Measurements from ENCODE around the gene SCUBE2.
"Not testable (repeated sequence)": the region's sequence is repeated elsewhere in the genome, so short reads cannot be mapped to it uniquely, and the experiment has no call there.

The SCUBE2 gene

DNA sequence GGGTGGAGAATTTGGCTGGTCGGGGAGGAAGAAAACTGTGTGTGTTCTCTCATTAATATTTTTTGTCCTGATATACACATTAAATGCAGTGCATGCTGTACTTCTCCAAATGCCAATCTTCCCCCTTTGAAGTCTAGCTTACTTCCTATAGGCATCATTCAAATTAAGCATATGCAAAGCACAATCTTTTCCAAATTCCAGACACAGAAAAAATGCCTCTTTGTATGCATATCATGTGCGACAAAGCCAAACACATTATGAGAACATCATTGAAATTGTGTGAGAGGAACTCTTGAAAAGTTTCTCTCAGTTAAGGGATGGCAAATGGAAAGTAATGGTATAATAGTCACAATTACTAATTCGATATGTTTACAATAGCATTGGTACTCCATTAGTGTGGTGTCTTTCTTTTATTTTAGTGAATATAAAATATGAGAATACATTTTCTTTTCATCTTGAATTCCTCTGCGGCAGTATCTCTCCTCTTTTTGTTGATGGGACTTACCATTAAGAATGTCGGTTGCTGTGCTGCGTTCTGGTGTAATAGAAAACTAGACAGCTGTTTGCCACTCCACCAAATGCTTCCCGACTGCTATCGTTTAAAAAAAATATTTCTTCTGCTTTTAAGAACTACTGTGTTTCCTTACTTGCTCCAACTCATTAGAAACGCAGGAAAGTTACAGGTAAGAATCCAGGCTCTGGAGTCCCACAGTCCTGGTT, 68.3 kb downstream of the SCUBE2 start:
- H3K27me3 Mint-ChIP-seq = peaks cover 14% of the 10 kb centered on the region
- H3K4me3 Mint-ChIP-seq = no peak overlapping the region
- H3K27ac Mint-ChIP-seq = no peak overlapping the region

DNA sequence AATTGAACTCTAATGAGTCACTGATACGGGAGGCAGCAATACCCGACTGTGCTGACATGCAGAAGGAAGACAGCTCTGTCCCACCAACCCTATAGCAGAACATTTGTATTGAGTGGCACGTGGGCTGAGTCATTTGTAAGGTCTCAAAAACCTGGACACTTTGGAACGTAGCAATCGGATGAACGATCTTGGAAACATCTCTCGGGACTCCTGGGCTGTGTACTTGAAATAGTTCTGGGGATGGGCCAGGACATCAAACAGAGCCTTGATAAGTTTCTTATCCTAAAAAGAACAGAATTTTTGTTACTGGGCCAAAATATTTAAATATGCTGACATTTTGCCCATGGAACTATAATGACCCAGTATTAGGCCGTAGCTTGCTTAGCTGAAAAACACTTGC, 70.5 kb downstream of the SCUBE2 start:
- Mint-ChIP-seq H3K27me3 (peaks cover 14% of the 10 kb centered on the region), H3K36me3 (ENCODE audit: low read depth) (no peaks in the 10 kb centered on the region), H3K9me3 (no peaks in the 10 kb centered on the region), H3K4me3 (no peak overlapping the region), H3K4me1 (ENCODE audit: low read depth) (peaks cover 13% of the 10 kb centered on the region), H3K27ac (no peak overlapping the region)

More for the DNA sequence above, 68.3 kb downstream of the SCUBE2 start:
- Mint-ChIP-seq H3K4me1 (ENCODE audit: low read depth) (no peaks in the 10 kb centered on the region), H3K36me3 (ENCODE audit: low read depth) (no peaks in the 10 kb centered on the region), H3K9me3 (no peaks in the 10 kb centered on the region)

DNA sequence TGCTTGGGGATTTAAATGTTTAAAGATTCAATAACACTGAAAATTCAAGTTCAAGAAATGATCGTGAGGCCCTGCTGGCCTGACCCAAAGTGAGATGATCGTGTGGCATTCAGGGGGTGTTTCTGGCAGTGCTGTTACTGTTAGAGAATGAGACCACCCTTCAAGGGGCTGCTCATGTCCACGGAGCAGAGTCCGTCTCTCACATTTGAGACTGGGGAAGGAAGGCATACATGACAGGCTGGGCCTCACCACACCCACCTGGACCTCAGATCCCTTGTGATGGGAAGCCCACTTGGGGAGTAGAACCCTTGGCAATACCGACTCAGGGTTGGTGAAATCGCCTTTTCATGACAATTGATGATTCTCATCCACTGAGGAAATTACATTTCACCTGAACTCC, 71.5 kb downstream of the SCUBE2 start:
- H3K4me3 Mint-ChIP-seq = no peak overlapping the region
- H3K27ac Mint-ChIP-seq = no peak overlapping the region

DNA sequence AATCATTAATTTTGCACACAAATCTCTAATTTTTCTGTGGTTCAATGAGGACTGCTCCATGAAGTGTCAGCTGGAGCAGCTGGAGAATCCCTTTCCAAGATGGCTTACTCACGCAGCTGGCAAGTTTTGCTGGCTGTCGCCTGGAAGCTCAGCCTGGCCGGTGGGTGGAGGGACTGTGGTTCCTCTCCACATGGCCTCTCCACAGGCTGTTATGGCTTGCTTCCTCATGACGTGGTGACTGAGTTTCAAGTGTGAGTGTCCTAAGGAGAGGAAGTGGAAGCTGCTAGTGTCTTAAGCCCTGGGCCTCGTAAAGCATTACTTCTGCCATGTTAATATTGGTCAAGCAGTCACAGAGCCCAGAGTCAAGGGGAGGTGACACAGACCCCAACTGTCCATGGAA, 73.6 kb downstream of the SCUBE2 start:
- H3K36me3 Mint-ChIP-seq (ENCODE audit: low read depth) = no peaks in the 10 kb centered on the region
- peaks cover 22% of the 10 kb centered on the region for H3K27me3 Mint-ChIP-seq
- no peak overlapping the region for H3K27ac Mint-ChIP-seq
- H3K4me1 Mint-ChIP-seq (ENCODE audit: low read depth) = peaks cover 13% of the 10 kb centered on the region
- no peak overlapping the region for H3K4me3 Mint-ChIP-seq
- H3K9me3 Mint-ChIP-seq = no peaks in the 10 kb centered on the region

More for the DNA sequence above, 71.5 kb downstream of the SCUBE2 start:
- H3K9me3 Mint-ChIP-seq = no peaks in the 10 kb centered on the region
- no peaks in the 10 kb centered on the region for H3K36me3 Mint-ChIP-seq (ENCODE audit: low read depth)
- peaks cover 13% of the 10 kb centered on the region for H3K4me1 Mint-ChIP-seq (ENCODE audit: low read depth)
- peaks cover 19% of the 10 kb centered on the region for H3K27me3 Mint-ChIP-seq

DNA sequence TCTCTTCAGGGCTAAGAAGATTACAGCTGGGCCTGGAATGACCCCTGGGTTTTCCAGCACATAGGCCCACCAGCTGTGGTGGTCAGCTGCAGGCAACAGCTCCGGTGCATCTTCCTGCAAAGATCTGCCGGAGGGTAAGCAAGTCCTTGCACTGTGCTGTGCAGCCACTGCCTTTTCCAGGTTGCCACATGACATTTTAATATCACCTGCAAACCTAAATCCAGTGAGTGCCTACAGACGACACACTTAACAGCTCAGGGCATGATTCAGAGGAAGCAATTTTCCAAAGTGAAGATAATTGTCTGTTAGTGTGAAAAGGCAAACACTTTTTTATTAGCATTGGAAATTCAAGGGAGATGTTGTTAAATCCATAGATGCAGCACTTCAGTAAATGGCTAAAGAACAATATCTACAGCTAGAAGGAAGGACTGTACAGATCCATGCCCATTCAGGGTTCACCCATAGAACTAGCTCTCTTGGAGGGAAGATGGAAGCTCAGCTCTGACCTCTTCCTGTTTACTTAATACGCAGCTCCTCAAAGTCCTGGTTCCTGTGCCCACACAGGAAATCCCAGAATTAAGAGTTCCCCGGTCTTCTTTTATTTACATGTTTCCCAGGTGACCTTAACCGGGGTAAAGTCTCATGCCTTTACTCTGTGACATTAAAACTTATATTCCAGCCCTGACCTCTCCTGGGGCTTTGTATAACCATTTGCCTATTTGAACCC, 74.3 kb downstream of the SCUBE2 start:
- Mint-ChIP-seq H3K27me3 (peaks cover 18% of the 10 kb centered on the region), H3K27ac (no peak overlapping the region), H3K4me3 (no peak overlapping the region), H3K36me3 (ENCODE audit: low read depth) (no peaks in the 10 kb centered on the region), H3K4me1 (ENCODE audit: low read depth) (peaks cover 13% of the 10 kb centered on the region), H3K9me3 (no peaks in the 10 kb centered on the region)

DNA sequence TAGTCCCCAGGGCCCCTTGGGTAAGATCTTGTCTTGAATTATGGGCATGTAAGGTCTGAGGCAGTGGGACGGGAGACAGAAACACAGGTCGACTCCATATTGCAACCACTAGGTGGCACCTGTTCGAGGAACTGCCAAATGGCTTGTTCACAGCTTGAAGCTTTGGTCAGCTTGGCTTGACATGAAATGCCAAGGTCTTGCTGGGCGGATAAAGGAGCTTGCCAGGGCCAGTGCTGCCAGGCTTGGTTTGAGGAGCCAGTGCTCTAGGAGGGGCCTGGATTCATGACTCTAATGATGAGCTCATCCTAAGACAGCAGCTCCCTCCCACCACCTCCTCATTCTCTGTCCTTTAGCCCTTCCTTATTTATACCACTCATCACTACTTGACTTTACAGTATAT, 75.7 kb downstream of the SCUBE2 start:
- H3K4me1 Mint-ChIP-seq (ENCODE audit: low read depth) = peaks cover 13% of the 10 kb centered on the region
- no peak overlapping the region for H3K27ac Mint-ChIP-seq
- H3K4me3 Mint-ChIP-seq = no peak overlapping the region
- H3K9me3 Mint-ChIP-seq = no peaks in the 10 kb centered on the region
- H3K36me3 Mint-ChIP-seq (ENCODE audit: low read depth) = no peaks in the 10 kb centered on the region
- peaks cover 20% of the 10 kb centered on the region for H3K27me3 Mint-ChIP-seq

DNA sequence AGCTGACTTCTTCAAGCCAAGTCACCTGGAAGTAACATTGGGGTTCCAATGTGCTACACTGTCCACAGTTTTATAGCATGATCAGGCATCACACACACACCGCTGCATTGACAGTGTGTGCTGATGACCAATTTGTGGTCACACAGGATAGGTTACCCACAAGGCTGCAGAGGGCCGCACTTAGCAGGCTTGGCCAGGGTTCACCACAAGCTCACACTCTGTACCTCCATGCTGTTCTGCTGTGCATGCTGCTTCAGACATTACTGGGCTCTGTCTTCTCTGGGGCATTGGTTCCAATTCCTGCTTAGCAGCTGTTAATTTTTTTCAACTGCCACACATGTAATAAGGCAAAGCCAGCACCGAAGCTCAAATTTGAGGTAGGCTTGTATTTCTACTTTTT, 76.6 kb downstream of the SCUBE2 start:
- no peak overlapping the region for H3K4me3 Mint-ChIP-seq
- no peak overlapping the region for H3K27ac Mint-ChIP-seq
- H3K27me3 Mint-ChIP-seq = peaks cover 25% of the 10 kb centered on the region
- peaks cover 13% of the 10 kb centered on the region for H3K4me1 Mint-ChIP-seq (ENCODE audit: low read depth)
- H3K36me3 Mint-ChIP-seq (ENCODE audit: low read depth) = no peaks in the 10 kb centered on the region
- H3K9me3 Mint-ChIP-seq = no peaks in the 10 kb centered on the region

DNA sequence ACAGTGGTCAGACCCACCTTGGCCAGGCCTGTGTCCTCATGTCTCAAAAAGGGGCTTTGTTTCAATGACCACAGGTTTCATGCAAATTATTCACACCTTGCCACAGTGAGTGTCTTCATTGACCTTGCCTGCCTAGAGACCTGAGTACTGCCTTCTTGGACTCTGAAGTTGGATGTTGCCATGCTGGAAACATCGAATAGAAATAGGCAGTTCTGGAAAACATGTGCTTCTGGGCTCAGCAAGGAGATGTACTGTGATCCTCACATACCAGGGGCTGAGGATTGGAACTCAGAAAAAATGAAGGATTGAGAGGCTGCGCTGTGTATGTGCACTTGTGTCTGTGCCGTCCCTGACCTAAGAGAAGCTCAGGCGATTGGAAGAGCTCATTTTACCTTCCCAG, 78.0 kb downstream of the SCUBE2 start:
- Mint-ChIP-seq H3K9me3 (no peaks in the 10 kb centered on the region), H3K27ac (no peak overlapping the region), H3K4me1 (ENCODE audit: low read depth) (peaks cover 13% of the 10 kb centered on the region), H3K27me3 (peaks cover 25% of the 10 kb centered on the region), H3K36me3 (ENCODE audit: low read depth) (no peaks in the 10 kb centered on the region), H3K4me3 (no peak overlapping the region)

DNA sequence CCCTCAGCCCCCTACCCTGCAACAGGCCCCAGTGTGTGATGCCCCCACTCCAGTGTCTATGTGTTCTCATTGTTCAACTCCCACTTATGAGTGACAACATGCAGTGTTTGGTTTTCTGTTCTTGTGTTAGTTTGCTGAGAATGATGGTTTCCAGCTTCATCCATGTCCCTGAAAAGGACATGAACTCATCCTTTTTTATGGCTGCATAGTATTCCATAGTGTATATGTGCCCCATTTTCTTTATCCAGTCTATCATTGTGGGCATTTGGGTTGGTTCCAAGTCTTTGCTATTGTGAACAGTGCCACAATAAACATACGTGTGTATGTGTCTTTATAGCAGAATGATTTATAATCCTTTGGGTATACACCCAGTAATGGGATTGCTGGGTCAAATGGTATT, 81.9 kb downstream of the SCUBE2 start:
- H3K4me1 Mint-ChIP-seq (ENCODE audit: low read depth); H3K4me3 Mint-ChIP-seq; H3K27ac Mint-ChIP-seq; H3K9me3 Mint-ChIP-seq; H3K36me3 Mint-ChIP-seq (ENCODE audit: low read depth): not testable (repeated sequence)
- H3K27me3 Mint-ChIP-seq = peaks cover 45% of the 10 kb centered on the region

DNA sequence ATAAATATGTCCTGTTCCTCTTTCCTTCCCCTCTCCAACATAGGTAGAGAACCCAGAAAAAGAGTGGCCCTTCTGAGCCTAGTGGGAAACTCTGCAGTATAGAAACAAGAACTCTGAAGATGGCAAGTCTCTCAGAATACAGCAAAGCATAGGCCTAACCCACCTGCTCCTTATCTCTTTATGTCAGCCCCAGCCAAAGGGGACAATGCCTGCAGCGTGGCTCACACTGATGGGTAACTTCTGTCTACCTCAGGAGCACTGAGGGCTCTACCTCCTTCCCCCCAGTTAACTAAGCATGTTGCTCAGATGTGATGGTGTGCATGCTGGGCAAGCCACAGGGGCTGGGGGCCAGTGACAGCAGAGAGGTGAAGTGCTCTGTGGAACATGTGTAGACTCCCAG, 82.7 kb downstream of the SCUBE2 start:
- H3K36me3 Mint-ChIP-seq (ENCODE audit: low read depth) = no peaks in the 10 kb centered on the region
- peaks cover 43% of the 10 kb centered on the region for H3K27me3 Mint-ChIP-seq
- peaks cover 5% of the 10 kb centered on the region for H3K4me1 Mint-ChIP-seq (ENCODE audit: low read depth)
- H3K4me3 Mint-ChIP-seq = no peak overlapping the region
- H3K27ac Mint-ChIP-seq = no peak overlapping the region
- no peaks in the 10 kb centered on the region for H3K9me3 Mint-ChIP-seq

DNA sequence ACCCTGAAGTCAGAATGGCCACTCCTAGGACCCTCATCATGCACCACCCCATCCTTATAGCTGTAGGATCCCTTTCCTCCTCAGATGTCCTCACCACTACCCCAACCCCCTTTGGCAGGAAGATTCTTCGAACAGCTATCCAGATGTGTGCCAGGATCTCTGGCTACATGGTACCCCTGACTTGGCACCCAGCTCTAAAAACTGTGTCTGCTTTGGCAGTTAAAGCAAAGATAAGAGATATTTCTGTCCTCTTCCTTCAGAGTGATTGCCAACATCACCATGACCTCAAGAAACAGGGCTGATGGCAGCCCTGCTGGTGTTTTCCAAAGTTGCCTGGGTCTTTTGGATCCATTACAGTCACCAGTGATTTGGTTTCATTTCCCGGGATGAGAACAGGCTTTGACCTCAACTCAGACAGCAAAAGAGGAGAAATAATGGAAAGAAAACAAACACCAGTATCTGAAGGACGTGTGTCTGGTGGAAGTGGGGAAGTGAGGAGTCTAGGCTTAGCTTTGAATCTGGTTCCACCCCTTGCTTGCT, 83.3 kb downstream of the SCUBE2 start:
- no peak overlapping the region for H3K4me3 Mint-ChIP-seq
- H3K9me3 Mint-ChIP-seq = no peaks in the 10 kb centered on the region
- H3K27ac Mint-ChIP-seq = no peak overlapping the region
- H3K27me3 Mint-ChIP-seq = peaks cover 41% of the 10 kb centered on the region
- peaks cover 9% of the 10 kb centered on the region for H3K4me1 Mint-ChIP-seq (ENCODE audit: low read depth)
- no peaks in the 10 kb centered on the region for H3K36me3 Mint-ChIP-seq (ENCODE audit: low read depth)

DNA sequence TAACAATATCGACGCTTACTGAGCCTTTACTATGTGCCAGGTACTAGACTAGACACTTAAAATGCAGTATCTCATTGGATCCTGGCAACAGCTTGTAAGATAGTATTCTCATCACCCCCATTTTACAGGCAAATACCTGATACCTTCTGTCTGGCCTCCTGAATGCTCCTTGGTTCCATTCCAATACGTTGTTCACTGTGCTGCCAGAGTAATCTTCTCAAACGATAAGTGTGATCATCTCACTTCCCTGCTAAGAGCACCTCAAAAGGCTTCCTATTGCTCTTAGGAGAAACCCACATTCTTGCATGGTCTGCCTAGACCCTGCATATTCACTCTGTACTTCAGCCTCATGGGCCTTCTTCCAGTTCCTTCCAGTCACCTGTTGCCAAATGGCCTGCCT, 86.3 kb downstream of the SCUBE2 start:
- peaks cover 30% of the 10 kb centered on the region for H3K4me1 Mint-ChIP-seq (ENCODE audit: low read depth)
- H3K36me3 Mint-ChIP-seq (ENCODE audit: low read depth) = no peaks in the 10 kb centered on the region
- no peak overlapping the region for H3K27ac Mint-ChIP-seq
- peaks cover 47% of the 10 kb centered on the region for H3K27me3 Mint-ChIP-seq
- H3K9me3 Mint-ChIP-seq = no peaks in the 10 kb centered on the region
- peak overlapping the region; percentile 24 for H3K4me3 Mint-ChIP-seq

DNA sequence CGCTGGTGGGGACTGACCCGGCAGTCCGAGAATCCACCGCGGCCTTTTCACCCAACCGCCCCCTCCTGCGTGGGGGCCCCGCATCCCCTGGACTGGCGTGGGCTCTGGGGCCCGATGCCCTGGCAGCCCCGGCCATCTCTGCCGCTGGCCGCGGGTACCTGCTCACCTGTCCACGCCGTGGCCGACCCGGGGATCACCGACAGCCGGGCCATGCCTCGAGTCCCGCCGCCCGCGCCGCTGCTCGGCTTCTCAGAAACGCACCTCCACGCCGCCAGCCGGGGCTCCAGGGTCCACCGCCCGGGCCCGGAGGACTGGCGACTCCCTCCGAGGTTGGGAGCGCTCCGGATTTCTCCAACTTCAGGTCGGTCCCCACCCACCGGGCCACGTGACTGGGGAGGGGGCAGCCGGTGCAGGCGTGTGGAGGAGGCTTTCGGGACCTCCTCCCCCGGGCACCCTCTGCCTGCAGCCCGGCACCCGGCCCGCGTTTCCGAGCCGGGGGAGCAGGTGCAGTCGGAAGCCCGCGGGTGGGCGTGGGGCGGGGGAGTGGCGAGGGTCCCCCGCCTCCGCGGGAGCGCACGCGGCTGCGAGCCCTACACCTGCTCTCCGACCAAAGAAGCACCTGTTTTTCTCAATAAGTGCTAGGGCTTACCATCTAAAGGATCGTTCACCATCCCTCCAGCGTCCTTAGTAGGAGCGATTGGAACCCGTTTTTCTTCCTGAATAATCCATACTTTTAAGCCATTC, 87.0 kb downstream of the SCUBE2 start:
- peaks cover 30% of the 10 kb centered on the region for H3K4me1 Mint-ChIP-seq (ENCODE audit: low read depth)
- H3K27ac Mint-ChIP-seq = no peak overlapping the region
- H3K4me3 Mint-ChIP-seq = peak overlapping the region; percentile 24
- H3K27me3 Mint-ChIP-seq = peaks cover 49% of the 10 kb centered on the region
- no peaks in the 10 kb centered on the region for H3K9me3 Mint-ChIP-seq
- no peaks in the 10 kb centered on the region for H3K36me3 Mint-ChIP-seq (ENCODE audit: low read depth)

DNA sequence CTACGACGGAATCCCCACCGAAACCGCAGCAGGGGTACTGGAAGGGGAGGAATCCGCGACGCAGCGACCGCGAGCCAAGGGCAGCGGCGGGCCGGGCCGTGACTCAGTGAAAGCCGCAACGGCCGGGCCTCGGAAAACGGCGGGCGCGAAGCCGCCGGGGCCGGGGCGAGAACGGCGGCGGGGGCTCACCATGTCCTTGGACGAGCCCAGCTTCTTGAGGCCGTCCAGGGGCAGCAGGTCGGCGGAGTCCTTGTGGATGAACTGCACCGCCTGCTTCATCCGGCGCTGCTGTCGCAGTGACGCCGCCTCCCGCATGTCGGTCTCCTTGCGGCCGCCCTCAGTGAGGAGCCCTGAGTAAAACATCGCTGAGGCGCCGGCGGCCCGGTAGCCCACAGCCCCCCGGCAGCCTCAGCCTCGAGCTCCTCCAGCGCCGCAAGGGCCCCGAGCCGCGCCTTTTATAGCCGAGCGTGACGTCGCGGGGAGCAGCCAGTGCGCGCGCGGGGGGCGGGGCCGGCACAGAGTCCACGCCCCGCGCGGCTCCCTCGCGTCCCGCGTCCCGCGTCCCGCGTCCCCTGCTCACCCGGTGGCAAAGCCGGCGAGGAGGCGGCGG, 87.7 kb downstream of the SCUBE2 start, which contains the start of gene NRIP3:
Gene NRIP3, minus strand, starts transcription at position 429 of the 610 bp plus-strand sequence. Its CDS starts 66 bp downstream, at position 363.
- Mint-ChIP-seq H3K9me3 (no peaks in the 10 kb centered on the region), H3K36me3 (ENCODE audit: low read depth) (no peaks in the 10 kb centered on the region), H3K27ac (peak within 1 kb of the TSS; percentile 57), H3K4me1 (ENCODE audit: low read depth) (peaks cover 30% of the 10 kb centered on the region), H3K4me3 (peak within 1 kb of the TSS; percentile 72), H3K27me3 (peaks cover 55% of the 10 kb centered on the region)

All from stimulated activated naive CD8-positive, alpha-beta T cell treated with anti-CD3 and anti-CD28 coated beads, Interleukin-15, Interleukin-2, amounts not matched to agents 100 ng/mL and 50 ng/mL, for 24 hours (primary cell).